PC-3 (cell line): ENCODE results near the gene CLEC16A.

Experiments used
- EZH2 ChIP-seq: fragments of 300-600 bp; sonication (generic); IDR thresholded peaks from one replicate; pipeline ENCODE4 v1.6.1; 2017; ENCODE audit warnings: antibody characterized with exemption, mild to moderate bottlenecking, low read length; ENCODE audit not compliant: unreplicated experiment
- EZH2phosphoT487 ChIP-seq: fragments of 300-600 bp; sonication (generic); IDR thresholded peaks from 2 replicates; pipeline ENCODE4 v1.6.1; 2018; ENCODE audit warnings: mild to moderate bottlenecking, antibody characterized with exemption, low read length, borderline replicate concordance
- TF ChIP-seq, protein P1 (sequence below): fragments of 300-600 bp; sonication (generic); conservative IDR thresholded peaks from 2 replicates; pipeline ENCODE4 v1.5.1; 2017; ENCODE audit warnings: antibody characterized with exemption, low read depth, mild to moderate bottlenecking, low read length

DNA sequence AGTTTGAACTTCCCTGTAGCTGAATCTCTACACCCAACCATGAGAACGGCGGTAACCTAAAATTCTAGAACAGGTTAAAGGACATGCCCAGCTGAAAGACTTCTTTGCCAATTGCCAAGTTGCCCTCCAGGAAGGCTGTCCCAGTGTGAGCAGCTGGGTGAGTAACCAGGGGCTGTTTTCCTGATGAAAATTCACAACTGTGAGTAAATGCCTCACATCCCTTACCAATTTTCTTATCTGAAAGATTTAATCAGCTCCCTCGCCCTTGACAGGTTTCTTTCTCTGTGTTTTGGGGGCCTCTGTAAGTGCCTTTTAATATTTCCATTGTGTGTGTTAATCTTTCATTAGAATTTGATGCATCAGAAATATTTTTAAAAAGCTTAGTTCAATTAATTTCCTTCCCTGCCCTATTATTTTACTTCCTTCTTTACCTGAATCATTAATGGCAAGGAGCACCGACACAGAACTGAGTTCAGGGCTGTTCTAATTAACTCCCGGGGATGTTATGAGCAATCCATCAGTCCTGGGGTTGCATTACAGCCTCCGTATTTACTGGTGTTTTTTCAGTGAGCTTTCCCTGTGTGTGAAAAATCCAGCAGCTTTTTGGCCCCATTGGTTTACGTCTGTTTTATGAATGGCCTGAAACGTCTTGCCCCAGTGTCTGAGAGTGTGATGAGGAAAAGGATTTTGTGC lies 152.9 kb downstream of the CLEC16A start:
- TF ChIP-seq, protein P1, sequence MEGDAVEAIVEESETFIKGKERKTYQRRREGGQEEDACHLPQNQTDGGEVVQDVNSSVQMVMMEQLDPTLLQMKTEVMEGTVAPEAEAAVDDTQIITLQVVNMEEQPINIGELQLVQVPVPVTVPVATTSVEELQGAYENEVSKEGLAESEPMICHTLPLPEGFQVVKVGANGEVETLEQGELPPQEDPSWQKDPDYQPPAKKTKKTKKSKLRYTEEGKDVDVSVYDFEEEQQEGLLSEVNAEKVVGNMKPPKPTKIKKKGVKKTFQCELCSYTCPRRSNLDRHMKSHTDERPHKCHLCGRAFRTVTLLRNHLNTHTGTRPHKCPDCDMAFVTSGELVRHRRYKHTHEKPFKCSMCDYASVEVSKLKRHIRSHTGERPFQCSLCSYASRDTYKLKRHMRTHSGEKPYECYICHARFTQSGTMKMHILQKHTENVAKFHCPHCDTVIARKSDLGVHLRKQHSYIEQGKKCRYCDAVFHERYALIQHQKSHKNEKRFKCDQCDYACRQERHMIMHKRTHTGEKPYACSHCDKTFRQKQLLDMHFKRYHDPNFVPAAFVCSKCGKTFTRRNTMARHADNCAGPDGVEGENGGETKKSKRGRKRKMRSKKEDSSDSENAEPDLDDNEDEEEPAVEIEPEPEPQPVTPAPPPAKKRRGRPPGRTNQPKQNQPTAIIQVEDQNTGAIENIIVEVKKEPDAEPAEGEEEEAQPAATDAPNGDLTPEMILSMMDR: no peak
- TF ChIP-seq EZH2phosphoT487: no peak
- no peak for TF ChIP-seq EZH2
